HG02623 (cell line): ENCODE measurements around the gene ADIPOR2.

ENCODE experiments used
- ATAC-seq: cut with Tn5 transposase; IDR thresholded peaks from one replicate; pipeline ENCODE4 v1.9.1; 2021; ENCODE audit warnings: moderate library complexity; ENCODE audit not compliant: unreplicated experiment

ADIPOR2 gene

GRCh38 chr12:1826867-1827705 is 136.2 kb downstream of the ADIPOR2 start:
- ATAC-seq, result no peak

DNA sequence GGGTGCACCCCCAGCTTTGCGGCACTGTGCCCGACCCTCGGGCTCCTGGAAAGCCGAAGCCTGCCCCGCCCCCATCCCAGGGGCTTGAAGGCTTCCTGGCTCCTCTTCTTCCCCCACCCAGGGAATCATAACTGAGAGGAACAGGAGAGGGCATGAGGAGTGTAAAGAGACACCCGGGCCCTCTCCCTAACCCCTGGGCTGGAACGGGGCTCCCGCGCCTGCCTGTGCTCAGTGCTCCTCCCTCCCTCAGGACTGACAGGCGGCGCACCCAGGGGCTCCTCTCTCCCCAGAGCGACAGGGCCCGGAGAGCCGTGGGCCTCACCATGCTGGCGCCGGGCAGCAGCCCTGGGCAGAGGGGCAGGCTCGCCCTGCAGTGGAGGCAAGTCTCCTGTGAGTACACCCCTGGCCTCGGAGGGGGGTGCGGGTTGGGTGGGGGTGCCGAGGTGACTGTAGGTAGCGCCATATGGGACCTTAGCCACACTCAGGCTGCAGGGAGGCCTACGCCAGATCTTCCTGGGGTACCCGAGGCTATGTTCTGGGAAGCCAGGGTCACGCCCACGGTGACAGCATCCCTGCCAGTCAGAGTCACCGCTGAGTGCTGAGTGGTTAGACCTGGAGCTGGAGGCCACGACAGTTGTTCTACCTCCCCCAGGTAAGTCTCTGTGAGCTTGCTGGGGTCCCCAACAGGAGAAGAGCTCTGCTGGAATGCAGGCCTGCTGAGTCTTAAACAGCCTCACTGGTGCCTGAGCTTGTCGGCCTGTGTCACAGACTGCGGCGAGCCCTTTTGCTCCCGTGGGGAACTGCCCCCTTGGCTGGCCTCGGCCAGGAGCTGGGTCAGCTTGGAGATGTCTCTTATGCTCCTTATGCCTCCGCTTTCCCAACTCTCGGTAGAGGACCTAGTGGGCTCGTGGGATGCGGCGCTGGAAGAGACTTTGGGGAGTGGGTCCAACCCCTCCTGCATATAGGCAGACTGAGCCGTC is 137.2 kb downstream of the ADIPOR2 start:
- no peak for ATAC-seq

DNA sequence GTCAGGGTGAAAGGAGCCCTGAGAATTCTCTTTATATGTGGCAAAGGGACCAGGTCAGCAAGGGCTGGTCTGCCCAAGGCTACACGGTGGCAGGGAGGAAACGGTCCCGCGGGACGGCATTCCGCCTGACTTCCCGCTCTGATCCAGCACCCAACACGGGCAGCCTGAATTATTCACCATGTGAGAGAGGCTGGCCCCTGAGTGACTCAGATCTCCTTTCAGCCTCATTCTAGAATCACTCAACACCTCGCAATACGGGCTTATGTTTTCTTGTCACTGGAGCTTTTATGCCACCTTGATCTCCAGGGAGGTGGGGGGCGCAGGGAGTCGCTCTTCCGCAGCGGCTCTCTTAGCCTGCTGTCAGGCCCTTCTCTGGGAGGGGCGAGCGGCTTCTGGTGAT is 138.0 kb downstream of the ADIPOR2 start:
- ATAC-seq, result no peak

- no peak for ATAC-seq
Observed at GRCh38 chr12:1829306-1829900, 138.5 kb downstream of the ADIPOR2 start.

DNA sequence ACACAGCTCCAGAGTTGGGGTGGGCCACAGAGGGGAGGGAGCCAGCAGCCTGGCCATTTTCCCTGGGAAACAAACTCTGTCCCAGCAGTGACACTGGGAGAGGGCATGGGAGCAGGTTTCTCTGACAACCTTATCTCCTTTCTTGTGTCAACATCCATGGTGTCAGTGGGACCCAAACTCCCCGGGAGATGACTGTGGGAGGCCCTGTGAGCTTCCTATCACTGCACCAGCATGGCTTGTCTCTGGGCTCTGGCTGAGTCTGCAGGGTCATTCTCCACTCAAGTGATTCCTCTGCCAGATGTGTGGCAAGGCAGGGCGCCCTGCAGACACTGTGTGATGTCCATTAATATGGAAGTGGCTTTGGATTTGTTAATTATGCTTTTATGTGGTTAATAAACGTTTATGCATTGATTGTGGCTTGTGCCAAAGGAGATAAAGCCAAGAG is 139.6 kb downstream of the ADIPOR2 start:
- no peak for ATAC-seq

DNA sequence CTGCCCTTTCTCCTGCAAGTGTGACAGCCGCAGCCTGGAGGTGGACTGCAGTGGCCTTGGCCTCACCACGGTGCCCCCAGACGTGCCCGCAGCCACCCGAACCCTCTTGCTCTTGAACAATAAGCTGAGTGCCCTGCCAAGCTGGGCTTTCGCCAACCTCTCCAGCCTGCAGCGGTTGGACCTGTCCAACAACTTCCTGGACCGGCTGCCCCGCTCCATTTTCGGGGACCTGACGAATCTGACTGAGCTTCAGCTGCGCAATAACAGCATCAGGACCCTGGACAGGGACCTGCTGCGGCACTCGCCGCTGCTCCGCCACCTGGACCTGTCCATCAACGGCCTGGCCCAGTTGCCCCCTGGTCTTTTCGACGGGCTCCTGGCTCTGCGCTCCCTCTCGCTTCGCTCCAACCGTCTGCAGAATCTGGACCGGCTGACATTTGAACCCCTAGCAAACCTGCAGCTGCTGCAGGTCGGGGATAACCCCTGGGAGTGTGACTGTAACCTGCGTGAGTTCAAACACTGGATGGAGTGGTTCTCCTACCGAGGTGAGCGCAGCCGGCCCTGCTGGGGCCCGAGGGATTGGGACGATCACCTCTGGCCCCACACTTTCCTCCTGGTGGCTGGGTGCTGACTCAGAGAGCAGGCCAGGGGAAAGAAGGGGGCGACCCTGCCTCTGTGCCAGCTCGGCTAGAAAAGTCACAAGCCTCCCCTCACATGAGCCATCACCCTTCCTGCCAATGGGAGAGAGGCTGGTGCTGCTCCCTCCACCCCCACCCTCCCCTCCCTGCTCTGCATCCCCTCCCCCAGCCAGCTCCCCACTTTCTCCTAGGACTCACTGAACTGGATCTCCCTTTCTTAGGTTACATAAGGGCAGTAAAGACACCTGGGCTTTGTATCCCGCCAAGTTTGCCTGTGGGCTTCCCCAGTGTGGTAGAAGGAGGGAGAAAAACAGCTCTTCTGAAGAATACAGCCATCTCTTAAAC is 140.4 kb downstream of the ADIPOR2 start:
- no peak for ATAC-seq

DNA sequence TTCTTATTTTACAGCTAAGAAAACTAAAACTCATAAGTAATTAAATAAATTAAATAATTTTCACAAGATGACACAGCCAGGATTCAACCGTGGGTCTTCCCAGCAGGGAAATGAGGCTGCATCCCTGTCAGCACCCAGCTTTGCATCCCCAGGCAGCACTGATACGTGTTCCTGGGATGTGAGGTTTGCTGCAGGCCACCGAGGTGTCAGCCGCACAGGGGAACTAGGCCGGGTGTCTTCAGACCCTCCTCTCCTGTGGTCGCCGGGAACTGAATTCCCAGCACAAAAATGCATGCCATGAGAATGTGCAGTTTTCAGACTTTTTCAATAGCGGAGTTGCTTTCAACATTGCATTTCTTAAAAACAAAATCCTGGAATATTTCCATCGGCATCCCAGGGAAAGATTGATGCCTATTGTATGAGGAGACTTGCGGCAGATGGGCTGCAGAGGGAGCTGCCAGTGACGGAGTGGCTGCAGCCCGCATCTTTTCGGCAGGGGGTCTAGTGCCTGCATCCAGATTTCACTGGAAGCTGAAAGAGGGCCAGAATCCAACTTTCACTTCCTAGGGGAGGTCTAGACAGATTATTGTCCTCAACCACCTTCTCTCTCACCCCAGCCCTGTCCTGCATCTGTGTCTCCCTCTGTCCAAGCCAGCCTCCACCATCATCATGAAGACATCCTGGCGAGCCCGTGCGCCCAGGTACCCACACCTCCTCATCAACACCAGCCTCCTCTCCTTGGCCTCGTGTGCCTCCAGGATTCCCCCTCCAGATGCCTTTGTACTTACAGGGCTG is 142.1 kb downstream of the ADIPOR2 start:
- ATAC-seq, result no peak

DNA sequence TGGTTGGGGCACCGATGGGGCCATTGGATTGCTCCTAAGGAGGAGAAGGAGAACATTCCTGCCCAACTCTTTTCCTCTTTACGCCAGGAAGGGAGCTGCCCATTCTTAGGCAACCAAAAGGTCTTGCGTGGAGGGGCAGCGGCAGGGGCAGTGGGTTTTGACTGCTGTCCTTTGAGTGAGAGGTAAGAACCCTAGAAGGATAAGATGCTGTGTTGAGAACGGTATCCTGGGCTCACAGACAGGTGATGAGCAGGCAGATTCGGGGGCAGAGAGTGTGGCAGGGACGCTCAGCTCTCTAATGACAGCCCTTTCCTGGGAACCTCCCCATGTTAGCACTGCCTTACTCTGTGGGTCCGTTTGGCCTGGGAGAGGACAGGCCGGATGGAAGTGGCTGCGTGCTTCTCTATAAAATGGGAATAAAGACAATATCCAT is 142.7 kb downstream of the ADIPOR2 start:
- no peak for ATAC-seq

GRCh38 chr12:1834186-1834925 is 143.5 kb downstream of the ADIPOR2 start:
- no peak for ATAC-seq

DNA sequence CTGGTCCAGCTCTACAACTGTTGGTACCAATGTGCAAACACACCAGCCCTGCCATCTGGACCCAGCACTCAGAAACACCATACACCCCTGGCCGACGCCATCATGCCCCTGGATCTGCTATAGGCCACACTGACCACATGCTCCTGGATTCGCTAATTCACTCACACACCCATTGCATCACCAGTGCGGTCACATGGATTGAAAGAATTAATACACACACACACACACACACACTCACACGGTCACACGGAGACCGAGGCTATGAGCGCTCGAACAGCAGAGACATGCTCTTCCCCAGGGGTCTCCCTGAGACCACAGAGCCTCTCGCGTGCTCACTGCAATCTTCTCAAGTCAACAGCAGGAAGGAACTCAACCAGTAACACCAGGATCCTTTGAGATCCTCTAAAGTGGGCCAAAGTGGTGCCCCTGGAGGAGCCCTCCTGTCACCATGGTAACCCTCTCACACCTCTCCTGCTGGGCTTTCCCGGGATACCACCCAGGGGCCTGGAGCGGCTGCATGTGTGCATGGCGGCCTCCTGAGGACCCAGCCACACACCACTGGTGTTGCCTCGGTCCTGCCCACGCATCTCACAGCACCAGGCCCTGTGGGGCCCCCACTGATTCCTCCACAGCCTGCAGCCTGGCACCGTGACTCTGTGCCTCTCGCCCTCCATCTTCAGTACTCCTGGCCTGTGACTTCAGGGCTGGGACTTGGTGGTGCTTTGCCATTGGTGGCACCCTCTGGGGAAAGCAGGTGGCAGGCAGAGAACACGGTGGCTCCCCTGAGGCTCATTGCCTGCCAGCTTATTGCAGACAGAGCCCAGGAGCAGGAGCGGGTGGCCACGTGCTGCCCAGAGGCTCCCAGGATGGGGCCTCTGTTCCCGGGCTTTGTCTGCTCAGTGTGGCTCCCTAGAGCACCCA is 144.6 kb downstream of the ADIPOR2 start:
- ATAC-seq, result no peak

GRCh38 chr12:1836241-1836803 is 145.5 kb downstream of the ADIPOR2 start:
- no peak for ATAC-seq

DNA sequence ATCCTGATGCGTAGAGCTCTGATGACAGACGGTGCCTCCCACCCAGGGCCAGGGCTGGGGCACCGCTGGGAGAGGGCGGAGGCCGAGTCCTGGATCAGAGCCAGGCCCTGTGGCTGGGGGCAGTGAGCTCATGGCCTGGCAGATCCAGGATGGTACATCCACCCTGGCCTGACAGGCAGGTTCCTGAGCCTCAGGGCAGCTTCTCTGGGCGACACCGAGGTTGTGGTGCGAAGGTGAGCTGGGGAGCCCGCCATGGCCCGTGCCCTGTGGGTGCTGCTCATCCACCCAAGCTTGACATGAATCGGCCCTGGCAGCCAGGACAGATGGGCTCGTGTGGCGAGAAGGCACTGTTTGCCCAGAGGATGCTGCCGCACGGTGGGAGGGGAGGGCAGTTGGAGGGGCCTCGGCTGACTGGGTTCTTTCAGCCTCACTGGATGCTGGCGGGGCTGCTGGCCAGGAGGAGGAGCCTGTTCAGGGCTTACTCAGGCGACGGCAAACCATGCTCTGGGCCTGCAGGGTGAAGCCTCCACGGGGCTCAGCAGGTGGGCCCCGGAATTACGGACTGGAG is 146.1 kb downstream of the ADIPOR2 start:
- no peak for ATAC-seq

DNA sequence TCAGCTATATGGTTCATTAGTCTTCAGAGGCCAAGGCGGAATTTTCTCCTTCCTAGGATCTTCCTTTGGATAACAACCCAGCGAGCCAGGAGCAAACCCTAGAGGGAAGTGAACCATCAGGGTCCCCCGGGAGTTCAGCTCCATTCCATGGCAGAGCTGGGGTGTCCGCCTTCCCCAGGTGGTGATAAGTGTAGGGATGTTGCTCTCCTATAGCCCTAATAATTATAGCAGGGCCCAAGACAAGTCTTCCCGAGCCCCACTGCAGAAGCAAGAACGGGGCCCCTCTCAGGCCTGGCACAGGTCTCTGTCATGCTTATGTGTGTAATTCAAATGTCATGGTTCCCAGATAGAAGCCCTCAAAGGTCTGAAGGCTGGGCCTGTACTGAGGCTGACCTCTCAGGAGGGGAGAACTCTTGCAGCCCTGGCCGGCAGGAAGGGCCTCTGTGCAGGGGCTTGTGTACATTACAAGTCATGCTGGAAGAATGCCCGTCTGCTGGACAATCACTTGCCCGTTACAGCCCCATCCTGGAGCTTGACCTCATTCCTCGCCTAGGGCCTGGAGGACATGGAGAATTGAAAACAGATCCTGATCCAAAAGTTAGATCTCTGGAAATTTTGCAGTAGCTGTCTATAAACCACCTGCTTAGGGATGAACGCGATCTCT is 146.8 kb downstream of the ADIPOR2 start:
- ATAC-seq, result no peak
